Measurements from ENCODE around the gene VSX2.

Gene VSX2

GRCh38 chr14:74223016-74223415, 16.2 kb upstream of the VSX2 start:
- DNase-seq = no peak

DNA sequence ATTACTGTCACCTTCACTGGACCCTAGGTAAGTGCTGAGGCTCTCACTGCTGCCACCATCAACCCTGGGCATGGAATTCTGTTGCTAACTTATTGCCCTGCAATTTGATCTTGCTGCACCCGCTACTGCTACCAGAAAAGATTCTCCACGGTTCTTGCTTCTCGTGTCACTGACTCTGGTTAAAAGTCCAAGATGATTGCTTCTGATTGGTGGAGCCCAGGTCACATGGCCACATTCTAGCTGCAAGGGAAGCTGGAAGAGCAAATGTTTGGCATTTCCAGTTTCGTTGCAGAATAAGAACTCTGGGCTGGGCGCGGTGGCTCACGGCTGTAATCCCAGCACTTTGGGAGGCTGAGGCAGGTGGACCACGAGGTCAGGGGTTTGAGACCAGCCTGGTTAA, 7.5 kb upstream of the VSX2 start:
- no peak for DNase-seq

- DNase-seq = no peak
Observed at GRCh38 chr14:74235017-74235416, 4.2 kb upstream of the VSX2 start.

GRCh38 chr14:74237441-74237840, 1.8 kb upstream of the VSX2 start:
- DNase-seq = no peak

DNA sequence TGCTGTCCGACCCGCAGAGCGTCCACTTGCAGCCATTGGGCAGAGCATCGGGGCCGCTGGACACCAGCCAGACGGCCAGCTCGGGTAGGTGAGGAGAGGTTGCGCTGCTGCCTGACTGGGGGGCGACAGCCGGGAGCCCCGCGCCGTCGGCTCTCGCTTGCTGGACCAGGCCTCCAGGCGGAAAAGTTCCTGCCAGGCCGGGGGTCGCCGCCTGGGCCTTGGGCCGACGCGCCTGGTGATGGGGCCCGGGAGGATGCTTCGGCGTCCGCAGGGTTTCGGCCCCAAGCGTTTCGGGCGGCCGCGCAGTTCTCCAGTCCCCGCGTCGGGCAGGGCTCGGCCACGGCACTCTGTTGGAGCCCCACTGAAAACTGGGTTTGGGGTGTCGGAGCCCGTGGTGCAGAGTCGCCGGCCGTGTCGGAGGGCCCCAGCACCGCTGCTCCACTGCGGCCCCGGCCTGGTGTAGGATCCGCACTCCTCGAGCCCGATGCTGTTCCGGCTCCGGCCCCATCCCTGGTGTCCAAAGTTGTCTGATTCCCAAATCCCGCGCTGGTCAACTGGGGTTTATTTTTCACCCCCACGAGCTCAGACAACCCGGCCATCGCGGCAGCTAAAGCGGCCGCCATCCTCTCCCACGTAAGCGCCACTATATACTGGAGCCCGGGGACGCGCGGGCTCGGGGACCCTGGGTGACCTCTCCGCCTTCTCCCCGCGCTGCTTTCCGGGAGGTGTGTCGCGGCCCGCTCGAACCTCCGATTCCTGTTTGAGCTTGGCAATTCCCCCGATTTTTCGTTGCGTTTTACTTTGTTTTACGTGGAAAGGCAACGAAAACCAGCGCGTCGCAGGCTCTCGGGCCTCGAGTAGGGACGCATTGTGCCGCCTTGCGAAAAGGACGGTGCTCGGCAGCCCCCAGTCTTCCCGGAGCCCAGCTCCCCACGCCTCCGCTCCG, 872 bp downstream of the VSX2 start:
- DNase-seq = no peak

GRCh38 chr14:74240794-74241651, 1.8 kb downstream of the VSX2 start:
- DNase-seq = no peak

DNA sequence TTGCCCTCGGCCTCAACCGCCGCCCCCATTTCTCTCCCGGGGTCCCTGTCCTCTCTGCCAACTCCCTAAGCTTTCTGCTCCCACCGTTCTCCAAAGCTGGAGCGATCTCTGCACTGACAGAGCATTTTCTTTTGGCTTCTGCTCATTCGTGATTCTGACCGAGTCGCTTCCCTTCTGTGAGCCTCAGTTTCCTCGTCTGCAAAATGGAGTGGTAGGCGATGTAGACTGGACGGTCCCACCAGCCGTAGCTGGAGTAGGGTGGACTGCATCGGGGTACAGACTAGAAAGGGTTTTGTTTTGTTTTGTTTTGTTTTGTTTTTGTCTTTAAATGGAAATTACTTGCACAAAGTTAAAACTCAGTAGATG, 2.4 kb downstream of the VSX2 start:
- no peak for DNase-seq

DNA sequence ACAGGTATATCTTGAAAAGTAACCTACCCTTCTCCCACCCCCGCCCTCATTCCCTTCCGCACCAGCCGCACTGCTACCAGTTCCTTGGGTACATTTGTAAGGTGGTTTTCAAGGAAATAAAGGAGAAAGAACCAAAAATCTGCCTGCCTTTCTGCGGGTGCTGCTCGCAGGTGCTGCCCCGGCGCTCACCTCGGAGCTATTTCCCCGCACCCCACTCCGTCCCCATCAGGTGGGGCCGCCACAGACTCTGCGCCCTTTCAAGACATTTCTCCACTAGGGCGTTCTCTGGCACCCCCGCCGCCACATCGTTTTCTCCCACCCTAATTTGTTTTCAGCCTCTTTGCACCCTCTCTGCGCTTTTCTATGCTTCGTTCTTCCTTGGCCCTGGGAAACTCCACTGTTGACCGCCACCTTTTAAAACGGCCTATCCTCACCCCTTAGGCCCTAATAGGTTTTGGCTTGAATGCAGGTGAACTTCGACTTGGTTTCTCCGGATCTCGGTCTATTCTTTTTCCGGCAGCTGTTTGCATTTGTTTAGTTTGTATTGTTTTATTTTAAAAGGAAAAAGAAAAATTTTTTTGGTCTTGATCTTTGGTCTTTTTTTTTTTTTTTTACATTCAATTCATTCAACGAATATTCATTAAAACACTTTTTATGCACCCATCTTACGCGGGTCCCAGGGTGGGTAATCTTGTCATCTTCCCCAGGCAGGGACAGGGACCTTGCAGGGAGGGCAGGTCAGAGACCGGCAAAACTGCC, 3.0 kb downstream of the VSX2 start:
- no peak for DNase-seq

- no peak for DNase-seq
Observed at GRCh38 chr14:74242780-74243042, 3.5 kb downstream of the VSX2 start.

DNA sequence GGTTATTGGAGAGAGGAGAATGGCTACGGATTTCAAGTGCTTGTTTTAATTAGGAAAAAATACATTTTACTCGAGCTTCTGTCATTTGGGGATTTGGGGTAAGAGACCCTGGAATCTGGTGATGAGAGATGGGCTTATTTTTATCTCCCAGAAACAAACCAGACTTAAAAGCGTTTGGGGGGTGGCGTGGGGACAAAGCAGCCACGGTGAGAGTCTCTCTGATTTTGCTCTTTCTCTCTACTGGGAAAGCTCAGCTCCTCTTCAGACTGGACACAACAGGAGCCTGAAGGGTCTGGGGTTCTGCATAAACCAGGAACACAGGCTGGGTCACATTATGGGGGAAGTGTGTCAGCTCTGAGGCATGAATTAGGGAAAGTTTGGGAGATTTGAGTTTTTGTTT, 3.8 kb downstream of the VSX2 start:
- no peak for DNase-seq

DNA sequence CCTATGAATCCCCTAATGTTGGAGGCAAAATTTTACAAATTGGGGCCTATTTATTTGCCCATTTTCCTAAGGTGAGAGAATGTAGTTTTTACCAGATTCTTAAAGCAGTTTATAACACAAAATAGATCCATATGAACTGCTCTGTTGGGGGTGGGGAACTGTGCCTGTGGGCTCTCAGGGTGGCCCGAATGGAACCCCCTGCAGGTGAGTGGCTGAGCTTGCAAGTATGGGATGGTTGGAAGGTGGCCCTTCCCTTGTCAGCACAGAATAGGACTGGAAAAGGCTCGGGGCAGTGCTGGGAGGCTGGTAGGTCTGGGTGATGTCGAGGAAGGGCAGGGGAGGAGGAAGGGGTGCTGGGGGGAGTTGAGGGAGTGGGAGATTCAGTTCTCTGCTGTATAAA, 4.9 kb downstream of the VSX2 start:
- no peak for DNase-seq

GRCh38 chr14:74245292-74245691, 6.0 kb downstream of the VSX2 start:
- DNase-seq = no peak

DNA sequence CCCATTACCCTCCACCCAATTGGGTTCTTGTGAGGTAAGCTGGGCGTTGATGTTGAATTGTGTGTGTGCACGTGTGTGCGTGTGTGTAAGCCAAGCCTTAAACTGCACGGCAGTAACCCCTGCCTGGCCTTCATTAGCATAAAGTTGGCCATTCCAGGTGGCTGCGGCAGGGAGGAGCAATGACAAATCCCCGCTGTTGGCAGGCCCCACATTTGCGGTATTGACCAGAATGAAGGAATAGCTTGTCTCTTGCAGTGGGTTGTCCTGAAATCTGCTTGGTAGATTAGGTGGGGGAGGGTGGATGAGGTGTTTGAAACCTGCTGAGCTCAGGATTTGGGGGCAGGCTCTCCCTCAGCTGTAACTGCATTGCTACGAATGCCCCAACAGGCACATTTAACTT, 7.3 kb downstream of the VSX2 start:
- no peak for DNase-seq

DNA sequence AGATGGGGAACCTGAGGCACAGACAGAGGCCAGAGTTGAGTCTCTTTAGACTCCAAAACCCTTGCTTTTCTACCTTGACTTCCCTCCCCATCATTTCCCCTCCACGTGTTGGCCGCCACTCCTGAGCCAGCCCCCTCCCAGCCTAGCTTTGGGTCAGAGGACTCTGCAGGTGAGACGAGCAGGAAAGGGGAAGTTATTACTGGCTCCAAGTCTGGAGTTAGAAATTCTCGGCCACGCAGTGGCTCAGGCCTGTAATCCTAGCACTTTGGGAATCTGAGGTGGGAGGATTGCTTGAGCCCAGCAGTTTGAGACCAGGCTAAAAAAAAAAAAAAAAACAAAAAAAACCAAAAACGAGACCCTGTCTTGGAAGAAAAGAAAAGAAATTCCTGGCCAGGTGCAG, 8.8 kb downstream of the VSX2 start:
- DNase-seq = no peak

- no peak for DNase-seq
Observed at GRCh38 chr14:74249433-74250375, 10.5 kb downstream of the VSX2 start.

DNA sequence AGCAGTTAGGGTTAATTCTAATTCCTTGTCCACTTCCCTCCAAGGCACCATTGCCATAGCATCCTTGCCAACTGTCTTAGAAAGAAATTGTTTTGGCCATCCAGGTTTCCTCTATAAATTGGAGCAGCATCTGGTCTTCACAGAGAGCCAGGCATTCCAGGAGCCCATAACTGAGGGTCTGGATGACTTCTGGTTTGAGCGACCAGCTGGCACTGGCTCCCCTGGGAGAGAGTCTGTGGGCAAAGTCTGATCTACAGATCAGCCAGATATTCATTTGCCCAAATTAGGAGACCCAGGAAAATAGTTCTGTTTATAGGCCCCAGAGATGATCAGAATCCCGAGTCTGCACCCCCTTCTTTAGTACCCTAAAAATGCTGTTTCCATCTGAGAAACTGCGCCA, 16.0 kb downstream of the VSX2 start:
- DNase-seq = no peak

DNA sequence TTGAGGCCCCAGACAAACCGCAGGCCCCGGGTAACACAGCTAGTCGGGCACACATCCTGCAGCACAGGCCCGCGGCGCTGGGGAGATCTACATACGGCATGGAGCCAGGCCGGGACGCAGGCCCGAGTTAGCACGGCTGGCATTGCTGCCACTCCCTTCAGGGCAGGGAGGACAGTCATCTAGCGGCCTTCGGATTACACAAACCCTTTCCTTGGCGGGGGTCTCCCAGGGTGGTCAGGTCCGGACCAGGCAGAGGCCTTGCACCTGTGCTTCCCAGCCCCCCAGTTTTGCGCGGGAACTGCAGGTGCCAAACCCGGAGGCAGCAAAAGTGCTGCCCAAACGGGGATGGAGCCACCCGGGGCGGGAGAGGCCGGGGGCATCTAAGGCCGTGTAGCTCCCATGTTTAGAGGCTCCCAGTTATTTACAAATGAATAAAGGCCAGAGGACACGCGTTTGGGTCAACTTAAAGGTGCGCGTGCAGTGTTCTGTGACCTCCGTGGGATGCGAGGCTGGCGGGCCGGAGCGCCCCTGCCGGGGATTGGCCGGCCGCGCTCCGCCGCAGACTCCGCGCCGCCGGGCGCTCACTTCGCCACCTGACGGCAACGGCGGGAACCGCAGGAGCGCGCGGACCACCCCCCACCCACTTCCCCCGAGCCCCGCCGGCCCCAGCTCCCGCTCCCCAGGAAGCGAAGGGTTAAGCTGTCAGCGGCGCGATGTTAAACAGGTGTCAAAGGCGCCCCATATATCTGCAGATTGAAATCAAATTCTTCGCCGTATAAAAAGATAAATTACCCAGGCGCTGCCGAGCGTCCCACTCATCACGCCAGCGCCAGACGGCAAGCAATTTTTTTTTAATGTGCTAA, 18.1 kb downstream of the VSX2 start:
- peak; percentile 57 for DNase-seq

DNA sequence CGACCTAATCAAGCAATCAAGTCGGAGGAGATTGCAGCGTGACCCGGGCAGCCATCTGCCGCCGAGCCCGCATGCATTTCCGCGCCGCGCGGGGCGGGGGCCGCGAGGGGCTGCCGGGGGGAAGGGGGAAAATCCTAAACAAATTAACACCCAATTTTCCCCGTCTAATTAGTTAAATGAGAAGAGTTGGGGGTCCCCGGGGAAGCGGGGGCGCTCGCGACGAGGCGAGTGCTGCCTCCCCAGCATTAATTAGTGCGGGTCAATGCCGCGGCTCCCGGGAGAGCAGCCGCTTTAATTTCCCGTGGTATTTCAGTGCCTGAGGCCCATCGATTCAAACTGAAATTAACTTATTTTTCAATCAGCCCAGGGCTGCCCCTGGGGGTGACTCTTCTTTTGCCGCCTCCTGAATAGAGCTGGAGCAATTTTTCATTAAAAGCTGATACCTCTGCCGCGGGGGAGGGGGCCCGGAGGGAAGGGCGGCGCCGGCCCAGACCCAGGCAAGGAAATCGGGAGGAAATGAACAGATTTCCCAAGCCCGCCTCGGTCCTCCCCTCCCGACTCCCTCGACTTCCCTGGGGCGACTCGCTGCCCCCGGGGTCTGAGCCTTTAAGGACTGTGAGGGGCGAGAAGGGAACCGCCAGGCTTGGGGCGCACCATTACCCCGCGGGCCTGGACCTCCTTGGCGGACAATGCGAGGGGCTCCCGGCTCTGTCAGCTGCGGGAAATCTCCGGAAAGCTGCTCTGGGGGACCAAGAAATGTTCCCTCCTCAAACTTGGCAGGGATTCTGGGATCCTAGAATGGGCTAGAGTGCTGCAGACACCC, 18.9 kb downstream of the VSX2 start:
- DNase-seq = no peak

GRCh38 chr14:74258764-74259035, 19.5 kb downstream of the VSX2 start:
- DNase-seq = no peak

DNA sequence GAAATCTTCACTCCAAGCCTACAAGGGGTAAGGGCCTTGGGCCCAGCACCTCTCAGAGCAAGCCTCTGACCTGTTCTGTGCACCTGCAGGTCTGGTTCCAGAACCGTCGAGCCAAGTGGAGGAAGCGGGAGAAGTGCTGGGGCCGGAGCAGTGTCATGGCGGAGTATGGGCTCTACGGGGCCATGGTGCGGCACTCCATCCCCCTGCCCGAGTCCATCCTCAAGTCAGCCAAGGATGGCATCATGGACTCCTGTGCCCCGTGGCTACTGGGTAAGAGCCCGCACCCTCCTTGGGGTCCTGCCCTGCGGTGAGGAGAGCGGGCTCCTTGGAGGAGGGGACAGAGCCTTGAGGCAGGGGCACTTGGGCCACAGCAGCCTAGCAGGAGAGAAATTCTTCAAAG, 20.3 kb downstream of the VSX2 start:
- no peak for DNase-seq

All from stimulated activated CD4-positive, alpha-beta T cell treated with anti-CD3 and anti-CD28 coated beads, Interleukin-1b, Interleukin-23, amount 100 ng/mL, for 48 hours (primary cell).